Adrenal gland (tissue), 12 donors: ENCODE results near the gene ATOX1. TPM values are rescaled to one million over a fixed set of nuclear protein-coding genes. Genes with fewer than 3 reads are reported as not detected.

Experiments used
- DNase-seq, 7 donors: peaks; one replicate each; pipeline ENCODE4 v3.0.0-alpha.2; 2019 to 2020
- H3K27ac ChIP-seq, 5 donors: fragments of 200-600 bp; sonication (generic) in 4 of 5; 1 replicate in 3 of 5; 2 replicates in 2 of 5; pipeline versions ENCODE4 v1.5.1 to v1.8.0; 2016 to 2020; ENCODE audit warnings: mild to moderate bottlenecking in 1 of 5
- H3K27me3 ChIP-seq: fragments of 200-600 bp; 2 replicates; pipeline ENCODE4 v1.8.0; 2021
- H3K36me3 ChIP-seq, 2 donors: fragments of 200-600 bp; replicated peaks in 1 of 2; 1 replicate in 1 of 2; 2 replicates in 1 of 2; pipeline versions ENCODE4 v1.5.1 to v1.8.0; 2018 to 2022
- H3K4me1 ChIP-seq, 2 donors: fragments of 200-600 bp; replicated peaks in 1 of 2; 1 replicate in 1 of 2; 2 replicates in 1 of 2; pipeline versions ENCODE4 v1.5.1 to v1.8.0; 2018 to 2021
- H3K4me3 ChIP-seq, 4 donors: fragments of 200-600 bp; sonication (generic) in 3 of 4; one replicate each; pipeline ENCODE4 v1.5.1; 2016 to 2018
- H3K9me3 ChIP-seq, 3 donors: fragments of 200-600 bp; sonication (generic) in 1 of 3; replicated peaks in 1 of 3; 1 replicate in 2 of 3; 2 replicates in 1 of 3; pipeline versions ENCODE4 v1.5.1 to v1.8.0; 2016 to 2021
- CTCF ChIP-seq, 6 experiments: fragments of 450-650 bp in 4 of 6; fragments of 200-600 bp in 2 of 6; sonication (generic) in 1 of 6; IDR thresholded peaks; 1 replicate in 5 of 6; 2 replicates in 1 of 6; pipeline versions ENCODE4 v1.5.1 to v1.8.0; 2016 to 2021; ENCODE audit warnings: antibody characterized with exemption in 6 of 6, mild to moderate bottlenecking in 2 of 6, moderate library complexity in 1 of 6
- POLR2A ChIP-seq, 2 donors: fragments of 450-650 bp; IDR thresholded peaks; one replicate each; pipeline ENCODE4 v1.6.1; 2017; ENCODE audit warnings: antibody characterized with exemption in 2 of 2, mild to moderate bottlenecking in 2 of 2, moderate library complexity in 1 of 2
- WGBS, 4 donors: extraction: QIAGEN DNeasy Blood & Tissue Kit in 2 of 4; methylation state at CpG; one replicate each; pipeline versions ENCODE4 v1.1.5 to v1.1.7; 2013 to 2017; 5-methylcytosine and 5-hydroxymethylcytosine counted together
- intact Hi-C, 2 donors: fragments of 100-400 bp; cut with DNase I; formaldehyde crosslinking; loops; one replicate each; pipeline versions ENCODE4 v1.14.1 to v1.15.0; 2022 to 2023
- polyA plus RNA-seq, 3 donors: library from polyadenylated mRNA; stranded (reverse); fragments of 200-250 nt in 2 of 3; fragments of 350-450 nt in 1 of 3; fragmentation: Illumina TruSeq in 1 of 3; extraction: RNeasy Lipid Tissue Mini Kit (QIAGEN cat#74804) in 1 of 3; gene quantifications; one replicate each; pipeline ENCODE4 v1.2.3, GENCODE V29; 2013 to 2014
- total RNA-seq, 9 donors: library from RNA; depleted of rRNA in 4 of 9; stranded (reverse); fragments of >200 nt in 4 of 9; fragments of 120-200 nt in 1 of 9; fragmentation: NEBNext Ultra II Directional in 1 of 9; extraction: Animal tissue kit (Norgen Biotek cat#: 25700) in 1 of 9; gene quantifications; one replicate each; pipeline versions ENCODE4 v1.1.0 to v1.2.4, GENCODE V29; 2013 to 2023
- donor health status: healthy with polysubstance abuse.
- donor health status: Bipolar disorder and iron deficiency.
- donor health status: DM: yes; HTN: yes; CAD: no.
- donor health status: DM: no; HTN: no; CAD: no.
- donor health status: DM: no; HTN: no; CAD: no.
- donor health status: DM: yes; HTN: yes; CAD: no.

Gene ATOX1
- total and polyA plus RNA-seq, 12 donors = 97.5 to 291 (median 133) TPM

- WGBS, 4 donors = 0 to 4% (median 2%) methylated on average over 19 to 75 of the region's 75 CpGs
- TF ChIP-seq POLR2A (IDR thresholded peaks at IDR 0.05) (no peak), CTCF (IDR thresholded peaks at IDR 0.05) (peak in 1 of 6 experiments; percentile 27)
- Histone ChIP-seq H3K4me3 (peak overlapping the region; percentile 12 to 48 (median 33)), H3K36me3 (no peaks in the 10 kb centered on the region), H3K27me3 (no peaks in the 10 kb centered on the region), H3K4me1 (peaks cover 25 to 32% of the 10 kb centered on the region in 2 donors), H3K9me3 (no peaks in the 10 kb centered on the region), H3K27ac (peak overlapping the region; percentile 92 to 99 (median 97))
- peak; percentile 75 to 90 (median 84) for DNase-seq
- intact Hi-C loops = no loop called here
These were observed 12.2 kb upstream of the ATOX1 start for GRCh38 chr5:151770383-151771258.

GRCh38 chr5:151766975-151767374 is 8.5 kb upstream of the ATOX1 start:
- Histone ChIP-seq H3K9me3 (no peaks in the 10 kb centered on the region), H3K27me3 (no peaks in the 10 kb centered on the region), H3K27ac (no peak overlapping the region), H3K4me1 (peaks cover 0 to 9% of the 10 kb centered on the region in 2 donors), H3K36me3 (no peaks in the 10 kb centered on the region), H3K4me3 (no peak overlapping the region)
- TF ChIP-seq CTCF (IDR thresholded peaks at IDR 0.05) (no peak), POLR2A (IDR thresholded peaks at IDR 0.05) (no peak)
- DNase-seq = no peak
- intact Hi-C loops = no loop called here

- intact Hi-C loops = no loop called here
- H3K36me3 ChIP-seq = no peaks in the 10 kb centered on the region
- DNase-seq = no peak
- no peak overlapping the region for H3K27ac ChIP-seq
- no peak for TF ChIP-seq POLR2A (IDR thresholded peaks at IDR 0.05)
- TF ChIP-seq CTCF (IDR thresholded peaks at IDR 0.05) = no peak
- H3K4me3 ChIP-seq = no peak overlapping the region
- H3K27me3 ChIP-seq = no peaks in the 10 kb centered on the region
- no peaks in the 10 kb centered on the region for H3K4me1 ChIP-seq
- H3K9me3 ChIP-seq = no peaks in the 10 kb centered on the region
These were observed 6.4 kb upstream of the ATOX1 start for GRCh38 chr5:151764801-151765200.

GRCh38 chr5:151758141-151758429 is 346 bp downstream of the ATOX1 start:
- H3K4me1 ChIP-seq = peaks cover 7 to 24% of the 10 kb centered on the region in 2 donors
- peak in 2 of 7 donors; percentile 30 to 41 for DNase-seq
- H3K27me3 ChIP-seq = no peaks in the 10 kb centered on the region
- H3K36me3 ChIP-seq = no peaks in the 10 kb centered on the region
- intact Hi-C loops = no loop called here
- H3K9me3 ChIP-seq = no peaks in the 10 kb centered on the region
- 0 to 1% (median 0%) methylated on average over 3 to 11 of the region's 11 CpGs for WGBS, 4 donors
- no peak for TF ChIP-seq POLR2A (IDR thresholded peaks at IDR 0.05)
- peak overlapping the region; percentile 18 to 93 (median 72) for H3K4me3 ChIP-seq
- H3K27ac ChIP-seq = peak overlapping the region in 4 of 5 donors; percentile 20 to 92 (median 88)
